K562 (cell line): ENCODE measurements around the gene FXYD1. TPM values are rescaled to one million over a fixed set of nuclear protein-coding genes. Genes with fewer than 3 reads are reported as not detected.
A peak's percentile ranks its signal among the peaks of the same experiment; 100 is the strongest.

ENCODE experiments used
- ARHGAP35 ChIP-seq: fragments of 450-650 bp; IDR thresholded peaks from 2 replicates; pipeline ENCODE4 v1.6.1; 2018; ENCODE audit not compliant: partially characterized antibody
- CBX8 ChIP-seq: fragments of 200-600 bp; sonication (generic); IDR thresholded peaks from 2 replicates; pipeline ENCODE4 v1.6.1; 2012; ENCODE audit warnings: borderline replicate concordance, mixed run types, low read depth, mild to moderate bottlenecking, moderate library complexity, mixed read lengths, low read length, control low read depth, inconsistent platforms; ENCODE audit not compliant: poor library complexity, severe bottlenecking; ENCODE audit errors: extremely low read depth
- CCAR2 ChIP-seq: fragments of 200-400 bp; formaldehyde crosslinking; IDR thresholded peaks from 2 replicates; pipeline ENCODE4 v1.6.1; 2017; ENCODE audit warnings: mild to moderate bottlenecking, low read depth, low read length
- CHD1 ChIP-seq: fragments of 200-600 bp; sonication (generic); IDR thresholded peaks from one replicate; pipeline ENCODE4 v1.6.1; 2012; ENCODE audit warnings: mild to moderate bottlenecking, moderate library complexity, low read length, inconsistent platforms
- DMBX1 ChIP-seq: fragments of 250-450 bp; sonication (Bioruptor Pico); IDR thresholded peaks from 2 replicates; pipeline ENCODE4 v1.8.0; 2022; ENCODE audit warnings: inconsistent platforms, mild to moderate bottlenecking, moderate library complexity, borderline replicate concordance
- ELF2 ChIP-seq: fragments of 250-450 bp; sonication (Bioruptor Pico); IDR thresholded peaks from 2 replicates; pipeline ENCODE4 v1.5.0; 2021; ENCODE audit warnings: mild to moderate bottlenecking
- ERF ChIP-seq: fragments of 450-650 bp; formaldehyde crosslinking; IDR thresholded peaks from 2 replicates; pipeline ENCODE4 v1.4.0; 2020; ENCODE audit warnings: mild to moderate bottlenecking, mixed read lengths
- FOXM1 ChIP-seq, 2 experiments: fragments of 450-650 bp in 1 of 2; sonication (generic) in 1 of 2; formaldehyde crosslinking in 1 of 2; IDR thresholded peaks; 2 replicates each; pipeline versions ENCODE4 v1.6.1 to v1.9.0; 2017 to 2022; ENCODE audit warnings: low read depth in 2 of 2, mild to moderate bottlenecking in 2 of 2, missing genetic modification reagents in 1 of 2, moderate library complexity in 1 of 2
- ID3 ChIP-seq, 2 experiments: fragments of 250-450 bp in 1 of 2; fragments of 450-650 bp in 1 of 2; sonication (Bioruptor Pico) in 1 of 2; IDR thresholded peaks; 2 replicates each; pipeline versions ENCODE4 v1.6.1 to v1.8.0; 2016 to 2021; ENCODE audit warnings: mild to moderate bottlenecking in 2 of 2, moderate library complexity in 2 of 2, missing compliant biosample characterization in 1 of 2, missing genetic modification characterization in 1 of 2
- KDM1A ChIP-seq, 2 experiments: fragments of 450-650 bp; IDR thresholded peaks; 2 replicates each; pipeline ENCODE4 v1.6.1; 2016; ENCODE audit warnings: mild to moderate bottlenecking in 2 of 2
- NR2C1 ChIP-seq, 2 experiments: fragments of 450-650 bp; IDR thresholded peaks; 2 replicates each; pipeline ENCODE4 v1.6.1; 2017; ENCODE audit warnings: mild to moderate bottlenecking in 2 of 2, antibody characterized with exemption in 1 of 2, inconsistent platforms in 1 of 2, missing compliant biosample characterization in 1 of 2, missing genetic modification characterization in 1 of 2
- PHB2 ChIP-seq: fragments of 450-650 bp; IDR thresholded peaks from 2 replicates; pipeline ENCODE4 v1.6.1; 2017; ENCODE audit warnings: low read depth
- PTTG1 ChIP-seq: fragments of 450-650 bp; IDR thresholded peaks from 2 replicates; pipeline ENCODE4 v1.6.1; 2016; ENCODE audit warnings: low read depth, mild to moderate bottlenecking, missing genetic modification characterization, missing compliant biosample characterization
- SP2 ChIP-seq: IDR thresholded peaks from 2 replicates; pipeline ENCODE4 v1.6.1; 2011; ENCODE audit warnings: mild to moderate bottlenecking, low read depth, low read length, moderate library complexity; ENCODE audit not compliant: poor library complexity, severe bottlenecking; ENCODE audit errors: extremely low read depth
- SRF ChIP-seq, 2 experiments: fragments of 250-450, 450-650 bp in 1 of 2; sonication (Bioruptor Pico) in 1 of 2; sonication (generic) in 1 of 2; formaldehyde crosslinking; IDR thresholded peaks; 2 replicates each; pipeline versions ENCODE4 v1.5.0 to v1.5.1; 2020 to 2022; ENCODE audit warnings: mild to moderate bottlenecking in 1 of 2, missing genetic modification reagents in 1 of 2
- ZFP91 ChIP-seq: sonication (generic); formaldehyde crosslinking; IDR thresholded peaks from 2 replicates; pipeline ENCODE4 v1.8.0; 2022; ENCODE audit warnings: mild to moderate bottlenecking, missing genetic modification reagents
- ZMIZ1 ChIP-seq, 2 experiments: fragments of 150-350 bp in 1 of 2; IDR thresholded peaks; 2 replicates each; pipeline ENCODE4 v1.6.1; 2012 to 2016; ENCODE audit warnings: low read depth in 2 of 2, low read length in 2 of 2, mild to moderate bottlenecking in 1 of 2, moderate library complexity in 1 of 2
- ZNF212 ChIP-seq: fragments of 450-650 bp; formaldehyde crosslinking; IDR thresholded peaks from 2 replicates; pipeline ENCODE4 v1.4.0; 2020; ENCODE audit warnings: mild to moderate bottlenecking
- ZNF280B ChIP-seq: fragments of 250-450 bp; sonication (Bioruptor Pico); IDR thresholded peaks from 2 replicates; pipeline ENCODE4 v1.5.1; 2021; ENCODE audit warnings: mild to moderate bottlenecking
- ZNF436 ChIP-seq: fragments of 250-450, 450-650 bp; sonication (Bioruptor Pico); formaldehyde crosslinking; IDR thresholded peaks from 2 replicates; pipeline ENCODE4 v1.7.0; 2020; ENCODE audit warnings: mild to moderate bottlenecking
- polyA plus RNA-seq, 8 experiments: library from polyadenylated mRNA; depleted of rRNA in 4 of 8; stranded (reverse) in 5 of 8; unstranded in 3 of 8; fragments of >200 nt; fragmentation: Nextera tagmentation in 2 of 8; fragmentation: Illumina TruSeq in 1 of 8; extraction: Ambion mirVana in 2 of 8; extraction: Trizol in 1 of 8; gene quantifications; 2 replicates each; pipeline versions ENCODE4 v1.2.1 to v1.2.3, GENCODE V29; 2011 to 2014; ENCODE audit warnings: inconsistent platforms in 1 of 8, missing spikeins in 1 of 8
- total RNA-seq, 7 experiments: library from RNA; depleted of rRNA in 6 of 7; stranded (reverse); fragments of >200 nt in 6 of 7; fragmentation: Illumina TruSeq in 2 of 7; extraction: Trizol in 2 of 7; gene quantifications; 2 replicates each; pipeline versions ENCODE4 v1.2.1 to v1.2.3, GENCODE V29; 2011 to 2021; ENCODE audit warnings: low replicate concordance in 1 of 7

Gene FXYD1
- total and polyA plus RNA-seq, 9 of the 15 experiments (the other 6 are each of a cell fraction or from before 2014, with no cell fraction given), result 0.40 to 3.2 (median 1.8) TPM; not detected in 3

GRCh38 chr19:35135389-35135909 lies 3.2 kb upstream of the FXYD1 start (continued):
- TF ChIP-seq CBX8 (no peak), ZFP91 (no peak), KDM1A (IDR thresholded peaks at IDR 0.05) (peak; percentile 29 to 42; a peak in 2 of 4 replicates), ELF2 (CRISPR knock-in tag) (no peak), ZNF212 (CRISPR knock-in tag) (no peak), SRF (CRISPR knock-in tag; IDR thresholded peaks at IDR 0.05) (no peak), ZNF436 (CRISPR knock-in tag) (no peak), ID3 (CRISPR knock-in tag; IDR thresholded peaks at IDR 0.05) (no peak), ID3 (tag; IDR thresholded peaks at IDR 0.05) (no peak), NR2C1 (IDR thresholded peaks at IDR 0.05) (peak; percentile 50; the same call in 1 of the 2 replicates), NR2C1 (tag; IDR thresholded peaks at IDR 0.05) (no peak), ERF (0 out of 2 replicates have a peak, but pooled peaks have one; percentile 50), DMBX1 (CRISPR knock-in tag) (0 out of 2 replicates have a peak, but pooled peaks have one; percentile 31), PTTG1 (tag) (no peak), ZMIZ1 (IDR thresholded peaks at IDR 0.05; ENCODE audit: low read depth in 2 of 2, low read length in 2 of 2) (no peak), CCAR2 (no peak), ZNF280B (CRISPR knock-in tag) (no peak), SP2 (no peak), FOXM1 (IDR thresholded peaks at IDR 0.05; ENCODE audit: low read depth) (no peak; the same call in 1 of the 2 replicates), FOXM1 (CRISPR knock-in tag; IDR thresholded peaks at IDR 0.05; ENCODE audit: low read depth) (no peak), ARHGAP35 (no peak), PHB2 (no peak), CHD1 (no peak)
